NCI-H128 (cell line): ENCODE data around the gene TNFAIP2.

Source experiments
- DNase-seq: peaks from one replicate; lab custom pipeline; 2025; ENCODE audit not compliant: unreplicated experiment; lab: John Stamatoyannopoulos, UW

Gene TNFAIP2, protein sequence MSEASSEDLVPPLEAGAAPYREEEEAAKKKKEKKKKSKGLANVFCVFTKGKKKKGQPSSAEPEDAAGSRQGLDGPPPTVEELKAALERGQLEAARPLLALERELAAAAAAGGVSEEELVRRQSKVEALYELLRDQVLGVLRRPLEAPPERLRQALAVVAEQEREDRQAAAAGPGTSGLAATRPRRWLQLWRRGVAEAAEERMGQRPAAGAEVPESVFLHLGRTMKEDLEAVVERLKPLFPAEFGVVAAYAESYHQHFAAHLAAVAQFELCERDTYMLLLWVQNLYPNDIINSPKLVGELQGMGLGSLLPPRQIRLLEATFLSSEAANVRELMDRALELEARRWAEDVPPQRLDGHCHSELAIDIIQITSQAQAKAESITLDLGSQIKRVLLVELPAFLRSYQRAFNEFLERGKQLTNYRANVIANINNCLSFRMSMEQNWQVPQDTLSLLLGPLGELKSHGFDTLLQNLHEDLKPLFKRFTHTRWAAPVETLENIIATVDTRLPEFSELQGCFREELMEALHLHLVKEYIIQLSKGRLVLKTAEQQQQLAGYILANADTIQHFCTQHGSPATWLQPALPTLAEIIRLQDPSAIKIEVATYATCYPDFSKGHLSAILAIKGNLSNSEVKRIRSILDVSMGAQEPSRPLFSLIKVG

DNA sequence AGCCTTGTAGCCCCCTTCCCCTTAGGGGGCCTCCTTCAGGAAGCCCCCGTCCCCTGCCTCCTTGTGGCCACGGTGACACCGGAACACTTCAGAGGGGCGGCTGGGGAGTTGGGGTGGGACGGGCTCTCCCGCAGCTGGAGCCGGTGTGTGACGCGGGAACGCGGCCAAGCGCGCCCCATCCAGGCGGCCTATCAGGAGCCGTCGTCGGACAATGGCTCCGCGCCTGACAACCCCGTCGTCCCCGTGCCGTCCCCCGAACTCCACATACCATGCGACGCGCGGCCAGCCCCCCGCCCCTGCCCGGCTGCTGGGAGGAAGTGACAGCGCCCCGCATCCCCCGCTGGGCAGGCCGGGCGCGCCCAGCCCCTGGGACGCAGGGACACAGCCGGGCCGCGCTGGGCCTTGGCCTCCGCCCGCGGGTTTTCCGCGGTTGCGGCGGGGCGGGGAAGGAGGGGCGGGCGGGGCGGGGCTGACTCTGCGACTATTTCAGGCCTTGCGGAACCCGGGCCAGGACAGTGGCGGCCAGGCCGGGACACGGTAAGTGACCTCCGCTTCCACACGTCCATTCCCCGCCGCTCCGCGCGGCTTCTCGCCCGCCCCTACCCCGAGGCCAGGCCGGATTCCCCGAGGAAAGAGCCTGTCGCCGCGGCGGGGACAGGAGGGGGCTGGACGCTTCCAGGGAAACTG, at the start of gene TNFAIP2:
Gene TNFAIP2, plus strand, starts transcription at position 515 of the 687 bp plus-strand sequence. CDS start 2,997 bp downstream, outside the sequence.
- DNase-seq: peak; percentile 16

GRCh38 chr14:103073876-103074728, 49.2 kb upstream of the TNFAIP2 start:
- DNase-seq: no peak

DNA sequence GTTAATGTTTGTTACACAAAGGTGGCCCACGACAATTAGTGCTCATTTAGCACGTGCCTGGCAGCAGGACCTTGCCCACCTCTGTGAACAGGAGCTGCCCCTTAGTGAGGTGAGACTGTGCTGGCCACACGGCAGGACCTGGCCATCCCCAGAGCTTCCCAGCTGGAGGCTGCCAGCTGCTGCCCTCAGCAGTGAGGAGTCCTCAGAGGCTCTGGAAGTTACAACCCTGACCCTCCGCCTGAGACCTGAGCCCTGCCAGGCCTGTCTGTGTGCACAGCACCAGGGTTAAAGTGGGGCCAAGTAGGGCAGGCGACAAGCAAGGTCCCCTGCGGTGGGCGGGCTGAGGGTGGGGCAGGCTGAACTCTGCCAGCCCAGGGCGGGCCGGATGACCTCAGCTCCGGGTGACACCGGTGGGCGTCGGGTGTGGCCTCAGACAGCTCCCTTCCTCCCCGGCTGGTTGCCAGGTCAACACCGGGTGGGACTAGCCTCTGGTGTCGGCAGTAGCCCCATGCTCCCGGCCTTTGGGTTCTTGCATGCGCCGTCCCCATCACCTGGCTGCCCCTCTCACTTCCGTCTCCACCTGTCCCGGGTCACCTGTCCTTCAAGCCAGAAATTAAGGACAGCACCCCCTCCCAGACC, 48.4 kb upstream of the TNFAIP2 start:
- DNase-seq: no peak

- DNase-seq: peak; percentile 91
These were observed 44.9 kb upstream of the TNFAIP2 start for GRCh38 chr14:103078420-103078749.

DNA sequence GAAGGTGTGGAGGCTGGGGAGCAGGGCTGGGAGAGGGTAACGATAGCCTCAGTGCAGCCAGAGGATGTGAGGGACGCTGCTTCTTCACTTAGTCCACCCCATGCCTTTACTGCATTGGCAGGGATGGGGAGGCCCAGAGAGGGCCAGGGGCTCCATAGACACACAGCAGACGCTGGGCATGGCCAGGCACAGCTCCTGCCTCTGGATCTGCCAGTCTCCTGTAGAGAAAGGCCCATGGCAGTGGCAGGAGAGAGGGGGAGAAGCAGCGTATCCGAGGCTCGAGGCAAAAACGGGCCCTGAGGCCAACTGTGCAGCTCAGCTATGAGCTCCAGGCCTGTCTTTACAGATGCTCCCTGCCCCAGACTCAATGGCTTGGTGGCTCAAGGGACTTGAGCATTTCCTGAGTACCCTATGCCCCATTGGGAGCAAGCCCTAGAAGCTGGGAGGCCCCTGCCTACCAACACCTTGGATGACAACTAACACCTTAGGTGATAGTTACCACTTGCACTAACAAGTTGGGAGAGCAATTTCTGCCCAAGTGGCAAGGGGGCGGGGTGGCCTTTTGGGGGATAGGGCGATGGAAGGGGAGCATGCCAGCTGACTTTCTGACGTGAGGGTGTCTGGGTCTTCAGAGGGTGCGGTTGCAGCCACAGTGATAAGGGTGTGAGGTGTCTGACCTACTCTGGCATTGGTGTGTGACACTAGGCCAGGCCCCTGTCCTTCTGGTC, 44.2 kb upstream of the TNFAIP2 start:
- no peak for DNase-seq

DNA sequence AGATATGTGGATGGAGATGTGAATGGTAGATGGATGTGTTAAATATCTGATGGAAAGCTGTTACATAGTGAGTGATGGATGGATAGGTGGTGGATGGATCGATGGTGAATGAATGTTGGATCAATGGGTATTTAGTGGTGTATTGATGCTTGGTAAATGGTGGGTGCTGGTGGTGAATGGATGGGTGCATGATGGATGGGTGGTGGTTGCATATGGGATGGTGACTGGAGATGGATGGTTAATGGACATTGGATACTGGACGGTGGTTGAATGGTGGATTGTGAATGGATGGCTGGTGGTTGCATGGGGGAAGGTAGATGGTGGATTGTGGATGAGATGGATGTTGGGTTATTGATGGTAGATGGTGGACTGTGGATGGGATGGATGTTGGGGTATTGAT, 41.3 kb upstream of the TNFAIP2 start:
- DNase-seq: no peak

GRCh38 chr14:103084021-103084919, 39.0 kb upstream of the TNFAIP2 start, which contains the start of gene LBHD2:
Gene LBHD2, plus strand, starts transcription at chr14:103084210. Its CDS starts 1,803 bp downstream, at chr14:103086013.
- DNase-seq: no peak

DNA sequence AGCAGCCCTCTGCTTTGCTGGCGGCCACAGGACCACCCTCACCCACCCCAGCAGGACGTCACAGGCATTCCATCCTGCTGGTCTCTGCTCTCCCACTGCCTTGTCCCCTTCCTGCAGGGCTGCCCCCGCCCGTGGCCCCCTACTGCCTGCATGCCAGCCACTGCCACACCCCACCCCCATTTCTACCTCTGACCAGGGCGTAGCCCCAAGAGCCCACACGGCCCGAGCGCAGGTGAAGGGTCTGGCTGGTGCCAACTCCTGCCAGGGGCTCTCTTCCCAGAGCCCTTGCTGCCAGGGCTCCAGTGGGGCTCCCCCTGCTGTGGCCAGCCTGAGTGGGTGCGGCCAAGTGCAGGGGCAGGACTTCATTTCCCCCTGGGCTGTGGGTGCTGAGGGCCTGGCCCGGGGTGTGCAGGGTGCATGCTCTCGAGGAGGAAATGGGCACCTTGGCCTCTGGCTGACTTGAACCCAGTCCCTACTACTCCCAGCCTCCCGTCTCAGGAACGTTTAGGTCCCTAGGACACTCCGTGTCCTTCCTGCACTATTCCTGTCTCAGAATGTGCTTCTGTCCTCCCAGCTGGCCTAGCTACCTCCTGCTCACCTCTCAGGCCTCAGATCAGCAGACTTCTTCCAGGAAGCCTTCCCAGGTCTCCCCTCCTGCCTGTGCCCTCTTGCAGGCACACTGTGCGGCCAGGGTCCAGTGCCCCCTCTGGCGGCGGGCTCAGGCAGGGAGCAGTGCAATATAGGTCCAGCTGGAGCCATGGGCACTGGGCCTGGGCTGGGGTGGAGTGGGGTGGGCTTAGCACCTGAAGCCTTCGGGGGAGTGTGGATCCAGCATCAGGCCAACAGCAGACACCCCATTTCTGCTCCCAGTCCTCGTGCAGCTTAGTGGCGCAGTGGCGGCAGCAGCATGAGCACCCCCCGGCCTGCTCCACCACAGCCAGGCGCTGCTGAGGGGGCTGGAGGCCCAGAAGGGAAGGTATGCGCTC, 37.9 kb upstream of the TNFAIP2 start:
- DNase-seq: no peak

DNA sequence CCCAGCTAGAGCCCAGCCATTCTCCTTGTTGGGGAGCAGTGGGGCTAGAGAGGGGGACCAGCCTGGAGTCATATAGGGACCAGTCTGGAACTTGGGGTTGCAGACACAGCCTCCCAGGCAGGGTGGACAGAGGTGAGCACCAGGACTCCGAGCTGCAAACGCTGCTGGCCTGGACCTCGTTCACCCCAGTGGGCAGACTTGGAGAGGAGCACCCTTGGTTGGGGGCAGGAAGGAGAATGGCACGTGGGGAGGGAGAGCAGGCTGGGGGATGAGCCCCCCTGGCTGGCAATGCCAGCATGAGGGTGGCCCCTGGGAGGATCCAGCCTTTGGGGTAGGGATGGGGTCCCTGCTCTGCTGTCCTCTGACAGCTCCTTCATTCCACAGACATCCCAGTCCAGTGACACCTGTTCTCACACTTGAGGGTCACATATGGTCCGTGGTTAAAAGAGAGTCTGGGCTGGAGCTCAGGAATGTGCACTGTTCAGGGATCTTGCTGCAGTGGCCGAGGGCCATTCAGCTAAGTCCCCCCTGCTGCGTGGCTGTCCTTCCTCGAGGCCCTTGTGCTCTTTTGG, 36.4 kb upstream of the TNFAIP2 start:
- no peak for DNase-seq

DNA sequence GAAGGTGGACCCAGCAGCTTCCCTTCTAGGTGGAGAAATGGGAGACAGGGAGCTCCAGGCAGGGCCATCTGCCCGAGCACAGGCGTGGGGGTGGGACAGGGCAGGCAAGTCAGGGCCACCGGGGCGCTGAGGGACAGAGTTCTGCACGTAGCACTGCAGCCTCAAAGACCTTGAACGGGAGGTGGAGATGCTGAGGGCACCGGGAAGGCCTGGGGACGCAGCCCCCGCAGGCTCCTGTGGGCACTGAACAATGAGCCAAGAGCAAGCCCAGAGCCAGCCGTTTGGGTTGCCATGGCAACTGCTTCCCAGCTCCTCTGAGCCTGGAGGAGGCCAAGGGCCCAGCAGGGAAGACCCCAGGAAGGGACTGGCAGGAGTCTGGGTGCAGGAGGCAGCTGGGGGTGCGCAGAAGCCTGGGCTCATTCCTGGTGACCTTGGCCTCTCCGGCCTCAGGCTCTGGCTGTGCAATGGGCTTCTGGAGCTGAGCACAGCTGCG, 35.9 kb upstream of the TNFAIP2 start:
- DNase-seq: no peak

DNA sequence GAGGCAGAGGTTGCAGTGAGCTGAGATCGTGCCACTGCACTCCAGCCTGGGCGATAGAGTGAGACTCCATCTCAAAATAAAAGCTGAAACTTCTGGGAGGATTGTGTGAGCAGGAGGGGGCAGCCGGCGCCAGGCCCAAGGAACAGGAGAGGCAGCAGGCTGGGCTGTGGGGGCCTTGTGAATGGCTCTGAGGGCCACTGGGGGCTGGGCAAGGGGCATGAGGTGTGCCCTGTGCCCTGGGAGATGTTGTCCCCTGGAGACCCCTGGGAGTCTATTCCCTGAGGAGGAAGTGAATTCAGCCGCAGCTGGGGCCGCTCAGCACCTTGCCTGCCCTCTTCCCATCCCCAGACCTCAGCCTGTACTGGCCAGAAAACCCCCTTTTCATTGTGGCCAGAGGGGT, 34.3 kb upstream of the TNFAIP2 start:
- DNase-seq: no peak

- DNase-seq: no peak
These were observed 33.6 kb upstream of the TNFAIP2 start for GRCh38 chr14:103089386-103090335.

GRCh38 chr14:103090481-103091020, 32.7 kb upstream of the TNFAIP2 start:
- DNase-seq: no peak

DNA sequence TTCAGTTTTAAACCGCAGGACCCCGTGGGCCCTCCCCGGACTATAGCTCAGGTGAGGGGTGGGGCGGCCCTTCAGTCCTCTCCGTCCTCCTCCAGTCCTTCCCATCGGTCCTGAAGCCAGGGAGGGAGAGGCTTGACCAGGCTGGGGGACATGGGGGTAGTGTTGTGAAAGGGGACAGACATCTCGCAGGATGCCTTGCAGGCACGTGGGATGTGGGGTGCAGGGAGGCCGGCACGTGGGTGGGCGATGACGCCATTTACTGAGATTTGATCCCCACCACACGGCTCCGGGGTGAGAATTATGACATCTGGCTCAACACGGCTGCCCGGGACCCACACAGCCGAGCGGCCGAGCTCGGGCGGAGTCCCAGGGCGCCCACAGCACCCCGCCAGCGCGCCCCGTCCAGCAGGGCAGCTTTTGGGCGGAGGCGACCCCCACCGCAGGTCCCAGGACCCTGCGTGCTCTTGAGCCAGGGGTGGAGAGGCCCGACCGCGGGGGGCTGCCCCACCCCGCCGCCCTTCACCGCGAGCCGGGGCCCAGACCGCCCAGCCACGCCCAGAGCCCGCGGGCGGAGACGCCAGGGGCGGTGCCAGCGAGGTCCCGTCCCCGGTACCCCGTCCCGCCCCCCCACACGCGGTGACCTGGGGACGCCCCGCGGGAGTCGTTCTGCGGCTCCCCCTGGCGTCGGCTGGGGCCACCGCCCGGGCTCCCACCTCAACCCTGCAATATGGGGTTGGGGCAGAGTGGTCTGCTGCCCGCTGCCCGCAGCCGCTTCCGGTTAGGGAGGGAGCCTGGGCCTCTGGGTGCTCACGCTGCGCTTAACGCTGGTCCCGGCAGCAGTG, 32.0 kb upstream of the TNFAIP2 start:
- DNase-seq: no peak

DNA sequence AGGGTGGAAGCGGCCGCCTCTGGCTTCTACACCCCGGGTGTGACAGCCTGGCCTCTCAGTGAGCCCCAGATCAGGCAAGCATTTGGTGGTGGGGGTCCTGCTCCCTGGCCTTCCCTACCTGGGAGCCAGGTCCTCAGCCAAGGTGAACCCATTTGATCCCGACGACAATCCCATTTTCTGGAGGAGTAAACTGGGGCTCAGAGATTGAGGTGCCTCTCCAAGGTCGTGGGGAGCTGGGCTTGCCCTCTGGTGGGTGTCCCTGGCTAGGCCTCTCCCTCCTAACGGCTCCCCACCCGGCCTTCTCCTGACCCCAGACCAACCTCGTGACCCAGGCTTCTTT, 31.4 kb upstream of the TNFAIP2 start:
- no peak for DNase-seq
